Activated CD4-positive, CD25-positive, alpha-beta regulatory T cell treated with anti-CD3 and anti-CD28 coated beads, Interleukin-2, amount 50 U/mL, for 72 hours (primary cell): ENCODE results near the gene UBALD2.
A peak's percentile ranks its signal among the peaks of the same experiment; 100 is the strongest.
"Not testable (repeated sequence)": the region's sequence is repeated elsewhere in the genome, so short reads cannot be mapped to it uniquely, and the experiment has no call there.

Source experiments
- DNase-seq: peaks from one replicate; pipeline ENCODE4 v3.0.0; 2021

The UBALD2 gene

GRCh38 chr17:76264755-76265623 is at the start of gene UBALD2:
TSS of gene UBALD2 (plus strand) at chr17:76265348. CDS start at chr17:76265506, 158 bp downstream.
- peak; percentile 99 for DNase-seq

GRCh38 chr17:76217081-76217480 is 48.1 kb upstream of the UBALD2 start:
- no peak for DNase-seq

DNA sequence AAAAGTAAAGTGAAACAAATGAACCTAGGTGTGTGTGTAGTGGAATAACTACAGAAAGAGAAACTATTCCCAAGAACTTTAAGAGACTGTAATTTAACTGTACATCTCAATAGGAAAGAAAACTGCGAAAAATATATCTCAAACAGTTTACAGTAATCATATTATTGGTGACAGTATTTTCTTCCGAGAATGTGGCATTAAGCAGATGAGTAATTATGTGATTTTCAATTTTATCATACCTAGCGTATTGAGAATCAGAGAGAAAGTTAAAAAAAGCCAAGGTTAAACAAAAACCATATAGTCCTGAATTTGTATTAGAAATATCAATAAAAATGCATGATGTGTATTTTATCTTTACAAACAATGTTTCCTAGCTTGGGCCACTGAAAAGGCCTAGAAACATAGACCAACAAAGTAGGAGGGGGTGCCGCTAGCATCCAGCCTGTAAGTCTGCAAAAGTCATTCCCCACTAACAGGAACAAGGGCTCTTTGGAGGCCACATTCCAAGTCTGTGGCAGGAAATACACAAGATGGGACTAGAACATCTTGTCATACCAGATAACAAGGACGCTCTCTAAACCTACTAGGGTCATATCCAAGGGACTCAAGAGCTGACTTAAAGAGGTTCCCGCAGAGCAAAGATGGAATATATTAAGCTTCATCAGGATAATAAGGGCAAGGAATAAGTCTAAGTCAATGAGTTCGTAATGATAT is 45.3 kb upstream of the UBALD2 start:
- no peak for DNase-seq

- no peak for DNase-seq
Measured at GRCh38 chr17:76223802-76224201, 41.3 kb upstream of the UBALD2 start.

- DNase-seq, result not testable (repeated sequence)
Measured at GRCh38 chr17:76225373-76226086, 39.6 kb upstream of the UBALD2 start.

DNA sequence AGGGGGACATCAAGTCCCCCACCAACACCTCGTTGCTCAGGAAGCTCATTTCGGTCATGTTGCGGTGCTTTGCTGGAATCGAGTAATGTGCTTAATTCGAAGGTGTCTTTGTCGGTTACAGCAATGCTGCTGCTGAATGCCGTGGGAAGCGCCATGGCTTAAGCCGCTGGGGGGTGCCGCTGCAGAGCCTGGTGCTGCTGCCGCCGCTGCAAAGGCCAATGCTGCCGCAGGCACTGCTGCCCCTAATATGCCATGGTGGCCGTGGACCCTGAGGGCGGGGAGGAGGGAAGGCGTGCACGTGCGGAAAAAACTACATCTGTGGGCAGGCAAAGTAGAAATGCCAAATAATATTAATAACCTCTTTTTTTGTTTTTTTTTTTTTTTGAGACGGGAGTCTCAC is 38.4 kb upstream of the UBALD2 start:
- not testable (repeated sequence) for DNase-seq

DNA sequence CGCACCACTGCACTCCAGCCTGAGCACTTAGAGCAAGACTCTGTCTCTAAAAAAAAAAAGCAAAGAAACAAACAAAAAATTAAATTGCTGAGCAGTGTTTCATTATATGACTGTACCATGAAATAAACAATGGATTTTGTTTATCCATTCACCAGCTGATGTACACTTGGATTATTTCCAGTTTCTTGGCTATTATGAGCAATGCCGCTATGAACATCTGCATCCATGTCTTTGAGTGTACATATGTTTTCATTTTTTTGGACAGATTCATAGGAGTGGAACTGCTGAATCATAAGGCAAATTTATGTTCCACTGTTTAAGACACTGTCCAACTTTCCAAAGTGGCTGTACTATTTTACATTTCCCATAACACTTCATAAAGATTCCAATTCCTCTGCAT is 32.8 kb upstream of the UBALD2 start:
- no peak for DNase-seq

DNA sequence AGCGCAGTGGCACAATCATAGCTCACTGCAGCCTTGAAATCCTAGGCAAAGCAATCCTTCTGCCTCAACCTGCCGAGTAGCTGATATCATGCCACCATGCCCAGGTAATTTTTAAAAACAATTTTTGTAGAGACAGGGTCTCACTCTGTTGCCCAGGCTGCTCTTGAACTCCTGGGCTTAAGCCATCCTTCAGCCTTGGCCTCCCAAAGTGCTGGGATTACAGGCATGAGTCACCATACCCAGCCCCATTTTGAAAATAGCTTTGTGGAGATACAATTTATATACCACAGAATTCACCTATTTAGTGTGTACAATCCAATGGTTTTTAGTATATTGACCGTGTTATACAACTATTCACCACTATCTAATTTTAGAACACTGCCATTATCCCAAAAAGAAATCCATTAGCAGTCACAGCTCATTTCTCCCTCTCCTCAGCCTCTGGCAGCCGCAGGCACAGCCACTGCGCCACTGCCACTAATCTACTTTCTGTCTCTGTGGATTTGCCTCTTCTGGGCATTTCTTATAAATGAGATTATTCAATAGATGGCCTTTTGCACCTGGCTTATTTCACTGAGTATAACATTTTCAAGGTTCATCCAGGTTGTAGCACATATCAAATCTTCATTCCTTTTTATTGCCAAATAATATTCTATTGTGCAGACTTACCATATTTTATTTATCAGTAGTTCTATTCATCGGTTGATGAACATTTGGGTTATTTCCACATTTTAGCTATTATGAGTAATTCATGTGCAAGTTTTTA is 31.4 kb upstream of the UBALD2 start:
- DNase-seq, result no peak

DNA sequence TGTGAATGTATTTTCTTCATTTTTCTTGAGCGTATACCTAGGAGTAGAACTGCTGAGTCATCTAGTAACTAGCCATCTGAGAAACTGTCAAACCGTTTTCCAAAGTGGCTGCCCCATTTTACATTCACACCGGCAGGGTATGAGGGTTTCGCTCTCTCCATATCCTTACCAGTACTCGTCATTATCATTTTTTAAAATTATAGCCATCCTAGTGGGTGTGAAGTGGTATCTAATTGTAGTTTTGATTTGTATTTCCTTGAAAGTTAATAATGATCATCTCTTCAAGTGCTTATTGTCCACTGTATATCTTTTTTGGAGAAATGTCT is 30.8 kb upstream of the UBALD2 start:
- DNase-seq, result no peak

DNA sequence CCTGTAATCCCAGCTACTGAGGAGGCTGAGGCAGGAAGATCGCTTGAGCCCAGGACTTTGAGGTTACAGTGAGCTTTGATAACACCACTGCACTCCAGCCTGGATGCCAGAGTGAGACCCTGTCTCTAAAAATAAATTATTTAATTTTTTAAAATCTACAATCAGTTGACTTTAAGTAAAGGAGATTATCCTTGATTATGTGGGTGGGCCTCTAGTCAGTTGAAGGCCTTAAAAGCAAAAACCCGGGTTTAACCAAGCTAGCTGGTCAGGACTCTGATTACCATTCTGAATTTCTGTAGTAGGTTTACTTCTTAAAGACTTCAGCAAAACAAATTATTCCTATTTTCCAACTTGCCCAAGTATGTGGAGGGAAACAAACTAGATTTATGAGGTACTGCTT is 29.3 kb upstream of the UBALD2 start:
- no peak for DNase-seq

GRCh38 chr17:76236603-76237002 is 28.5 kb upstream of the UBALD2 start:
- no peak for DNase-seq

DNA sequence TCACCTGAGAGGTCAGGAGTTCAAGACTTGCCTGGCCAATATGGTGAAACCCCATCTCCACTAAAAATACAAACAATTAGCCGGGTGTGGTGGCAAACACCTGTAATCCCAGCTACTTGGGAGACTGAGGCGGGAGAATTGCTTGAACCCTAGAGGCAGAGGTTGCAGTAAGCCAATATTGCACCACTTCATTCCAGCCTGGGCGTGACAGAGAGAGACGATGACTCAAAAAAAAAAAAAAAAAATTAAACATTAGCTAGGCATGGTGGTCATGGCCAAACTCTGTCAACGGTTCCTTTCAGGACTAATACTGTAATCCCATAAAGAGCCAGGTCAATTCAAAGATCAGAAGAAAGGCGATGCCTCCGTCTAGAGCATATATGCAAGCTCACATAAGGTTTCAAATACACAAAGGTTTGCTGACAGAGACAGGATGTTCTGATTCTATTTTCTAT is 27.3 kb upstream of the UBALD2 start:
- DNase-seq, result no peak

- no peak for DNase-seq
Measured at GRCh38 chr17:76238847-76239537, 26.2 kb upstream of the UBALD2 start.

DNA sequence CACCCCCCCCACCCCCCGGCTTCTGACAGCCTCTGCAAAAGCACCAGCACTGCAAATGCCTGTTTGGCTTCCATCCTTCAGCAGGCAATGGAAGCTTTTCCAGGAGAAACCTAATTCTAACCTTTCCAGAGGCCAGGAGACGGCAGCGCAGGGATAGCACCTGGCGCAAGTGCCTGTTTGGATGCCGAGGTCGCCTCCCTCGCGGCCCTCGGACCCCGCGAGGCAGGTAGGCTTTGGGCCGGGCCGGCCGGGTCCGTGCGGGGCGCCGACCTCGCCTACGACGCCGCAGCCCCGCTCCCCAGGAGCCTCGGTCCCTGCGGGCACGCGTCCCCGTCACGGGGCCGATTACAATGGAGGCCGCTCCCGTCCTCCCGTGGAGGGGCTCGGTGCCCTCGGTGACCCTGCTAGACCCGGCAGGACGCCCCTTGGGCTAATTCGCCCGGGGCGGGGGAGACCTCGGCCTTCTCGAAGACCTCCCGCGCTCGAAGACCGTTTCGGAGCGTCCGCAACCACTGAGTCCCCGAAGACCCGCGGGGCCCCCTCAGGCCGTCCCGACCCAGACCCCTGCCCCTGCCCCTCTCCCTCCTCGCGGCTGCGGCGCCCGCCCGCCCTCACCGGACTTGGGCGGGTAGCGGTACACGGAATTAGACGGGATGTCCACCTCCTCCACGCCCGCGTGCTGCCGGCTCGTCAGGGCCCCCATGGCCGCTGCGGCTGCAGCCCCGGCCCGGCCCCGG is 25.4 kb upstream of the UBALD2 start:
- no peak for DNase-seq

DNA sequence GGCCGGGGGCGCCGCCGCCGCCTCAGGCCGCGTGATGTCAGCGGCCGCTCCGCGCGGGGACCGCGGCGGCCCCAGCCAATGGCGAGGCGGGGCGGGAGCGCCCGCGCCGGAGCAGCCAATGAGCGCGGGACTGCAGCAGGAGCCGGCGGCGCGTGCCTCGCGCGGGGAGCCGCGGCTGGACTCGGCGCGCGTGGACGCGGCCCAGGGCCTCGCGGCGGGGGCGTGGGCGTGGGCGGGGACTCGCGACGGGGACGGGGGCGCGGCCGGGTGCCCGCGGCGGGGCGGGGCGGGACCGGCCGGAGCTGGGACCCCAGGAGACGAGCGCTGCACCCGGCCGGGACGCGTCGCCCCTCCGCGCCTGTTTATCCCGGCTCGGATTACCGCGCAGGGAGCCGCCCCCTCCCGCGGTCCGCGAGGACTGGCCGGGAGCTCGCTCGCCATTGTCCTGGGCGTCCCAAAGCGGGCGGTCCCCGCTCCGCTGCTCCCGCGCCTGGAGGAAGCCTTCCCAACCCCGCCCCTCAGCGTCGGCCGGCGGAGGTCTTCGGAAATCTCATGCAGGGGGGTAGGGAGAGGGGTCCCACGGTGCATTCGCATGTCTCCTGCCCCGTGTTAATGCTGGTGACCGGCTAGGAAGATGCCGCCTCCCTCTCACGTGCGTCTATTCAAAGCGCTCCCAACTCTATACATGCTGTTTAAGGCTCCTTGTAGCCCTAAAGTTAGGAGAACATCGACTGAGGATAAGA is 24.5 kb upstream of the UBALD2 start, which contains the start of gene RNF157:
Gene RNF157 (minus strand): TSS at position 33 of the 743 bp plus-strand sequence. CDS start 253 bp downstream, outside the sequence.
- peak; percentile 60 for DNase-seq

DNA sequence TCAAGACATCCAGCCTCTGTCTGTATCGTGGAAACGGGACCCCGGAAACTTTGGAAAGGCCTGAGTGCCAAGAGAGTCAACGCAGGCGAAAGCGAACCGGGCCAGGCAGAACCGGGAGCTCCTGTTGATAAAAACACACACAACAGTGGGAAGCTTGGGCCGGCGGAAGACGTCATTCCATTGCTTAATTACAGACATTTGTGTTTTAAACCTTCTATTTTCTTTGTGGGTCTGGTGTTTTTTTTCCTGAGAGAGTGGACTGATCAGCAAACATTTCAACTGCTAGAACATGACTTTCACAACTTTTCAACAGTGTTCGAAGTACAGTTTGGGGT is 24.0 kb upstream of the UBALD2 start:
- no peak for DNase-seq

DNA sequence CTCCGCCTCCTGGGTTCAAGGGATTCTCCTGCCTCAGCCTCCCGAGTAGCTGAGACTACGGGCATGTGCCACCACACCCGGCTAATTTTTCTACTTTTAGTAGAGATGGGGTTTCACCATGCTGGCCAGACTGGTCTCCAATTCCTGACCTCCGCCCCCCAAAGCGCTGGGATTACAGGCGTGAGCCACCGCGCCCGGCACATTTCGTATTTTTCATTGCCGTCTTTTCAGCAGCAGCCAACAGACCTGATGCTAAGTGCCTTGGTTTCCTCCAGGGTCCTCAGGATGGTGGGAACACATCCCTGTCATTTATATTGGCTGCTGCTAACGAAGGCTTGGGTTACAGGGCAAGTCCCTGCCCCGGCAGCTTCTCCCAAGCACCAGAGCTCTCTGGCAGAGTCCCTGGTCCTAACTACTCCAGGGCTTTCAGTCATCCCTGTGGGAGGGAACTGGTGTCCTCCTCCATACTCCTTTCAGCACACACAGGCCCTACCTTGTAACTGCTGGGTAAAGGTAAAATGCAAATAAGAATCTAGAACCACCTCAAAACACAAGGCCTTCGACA is 23.4 kb upstream of the UBALD2 start:
- DNase-seq, result no peak

- no peak for DNase-seq
Measured at GRCh38 chr17:76243826-76244679, 21.1 kb upstream of the UBALD2 start.

GRCh38 chr17:76244721-76245120 is 20.4 kb upstream of the UBALD2 start:
- DNase-seq, result not testable (repeated sequence)
